Measurements from ENCODE around the gene CCL8. TPM values are rescaled to one million over a fixed set of nuclear protein-coding genes. Genes with fewer than 3 reads are reported as not detected.

CCL8 gene
- total and polyA plus RNA-seq, 4 experiments from 2014 or later = not detected

Other genes with a start within 250 kb of the CCL8 start
- gene CCL2, start 64.2 kb upstream of the CCL8 start, total RNA-seq = 10 to 100 TPM; 16.7 to 20.7 TPM
- gene CCL2, start 64.2 kb upstream of the CCL8 start, polyA plus RNA-seq = not detected
- not detected for gene CCL7, start 49.2 kb upstream of the CCL8 start, total RNA-seq
- gene CCL7, start 49.2 kb upstream of the CCL8 start, polyA plus RNA-seq = not detected
- gene CCL11, start 33.7 kb upstream of the CCL8 start, total RNA-seq = not detected
- gene CCL11, start 33.7 kb upstream of the CCL8 start, polyA plus RNA-seq = not detected
- gene CCL13, start 37.0 kb downstream of the CCL8 start, total RNA-seq = not detected
- gene CCL13, start 37.0 kb downstream of the CCL8 start, polyA plus RNA-seq = not detected
- gene CCL1, start 43.8 kb downstream of the CCL8 start, total RNA-seq = not detected
- gene CCL1, start 43.8 kb downstream of the CCL8 start, polyA plus RNA-seq = not detected